Stimulated activated CD4-positive, alpha-beta T cell treated with anti-CD3 and anti-CD28 coated beads, Interleukin-2, amount 100 ng/mL, for 4 hours (primary cell): ENCODE results near the gene ZFAND2A.

Experiments used
- DNase-seq: peaks from one replicate; pipeline ENCODE4 v3.0.0-alpha.2; 2020; ENCODE audit warnings: low read depth

ZFAND2A gene

GRCh38 chr7:1106063-1106792 lies 53.8 kb downstream of the ZFAND2A start:
- DNase-seq = no peak

GRCh38 chr7:1105189-1105588 lies 54.8 kb downstream of the ZFAND2A start:
- DNase-seq = no peak

GRCh38 chr7:1104516-1105179 lies 55.3 kb downstream of the ZFAND2A start:
- no peak for DNase-seq

GRCh38 chr7:1103789-1104515 lies 56.0 kb downstream of the ZFAND2A start:
- DNase-seq = no peak

- DNase-seq = no peak
Measured at GRCh38 chr7:1103009-1103788, 56.8 kb downstream of the ZFAND2A start.
